WTC11 (cell line): ENCODE measurements around the gene ACBD4. TPM values are rescaled to one million over a fixed set of nuclear protein-coding genes. Genes with fewer than 3 reads are reported as not detected.

ENCODE experiments used
- ATAC-seq: fragments of 200-7000 bp; cut with Tn5 transposase; 2 replicates; pipeline ENCODE4 v1.10.0; 2021; ENCODE audit warnings: mild to moderate bottlenecking, moderate library complexity
- CTCF ChIA-PET: fragments of 300-600 bp; sonication (Branson Sonifier 250); formaldehyde crosslinking; loops from one replicate; lab custom pipeline; 2021; ENCODE audit warnings: antibody characterized with exemption; lab: Charles Lee
- POLR2A ChIA-PET: fragments of 350-600 bp; sonication (Branson Sonifier 250); formaldehyde crosslinking; loops from one replicate; lab custom pipeline; 2021; ENCODE audit warnings: antibody characterized with exemption; lab: Charles Lee
- DNase-seq: peaks from one replicate; pipeline ENCODE4 v3.0.0; 2021; ENCODE audit warnings: low spot score
- H3K27ac Mint-ChIP-seq: 2 replicates; pipeline ENCODE4 v1.8.0; 2021; ENCODE audit warnings: mixed read lengths
- H3K27me3 Mint-ChIP-seq: 2 replicates; pipeline ENCODE4 v1.8.0; 2021; ENCODE audit warnings: low read depth, mild to moderate bottlenecking, moderate library complexity, mixed read lengths
- H3K36me3 Mint-ChIP-seq: 2 replicates; pipeline ENCODE4 v1.8.0; 2021; ENCODE audit warnings: mixed read lengths
- H3K4me1 Mint-ChIP-seq: 2 replicates; pipeline ENCODE4 v1.8.0; 2022; ENCODE audit warnings: mixed read lengths
- H3K4me3 Mint-ChIP-seq: 2 replicates; pipeline ENCODE4 v1.8.0; 2021; ENCODE audit warnings: mild to moderate bottlenecking, moderate library complexity, mixed read lengths
- H3K9me3 Mint-ChIP-seq: 2 replicates; pipeline ENCODE4 v1.8.0; 2021; ENCODE audit warnings: mixed read lengths
- ATF1 ChIP-seq: sonication (generic); formaldehyde crosslinking; IDR thresholded peaks from 2 replicates; pipeline ENCODE4 v1.8.1; 2023; ENCODE audit warnings: mild to moderate bottlenecking, moderate library complexity, missing genetic modification reagents
- ERG ChIP-seq: fragments of 250-450 bp; sonication (Bioruptor Pico); IDR thresholded peaks from 2 replicates; pipeline ENCODE4 v1.8.0; 2021; ENCODE audit warnings: mild to moderate bottlenecking
- ESRRA ChIP-seq: sonication (generic); formaldehyde crosslinking; IDR thresholded peaks from 2 replicates; pipeline ENCODE4 v1.8.1; 2022; ENCODE audit warnings: mild to moderate bottlenecking, missing genetic modification reagents, borderline replicate concordance
- FOXP4 ChIP-seq: sonication (generic); formaldehyde crosslinking; IDR thresholded peaks from 2 replicates; pipeline ENCODE4 v1.8.0; 2022; ENCODE audit warnings: mild to moderate bottlenecking, missing genetic modification reagents
- HMGXB4 ChIP-seq: sonication (generic); formaldehyde crosslinking; IDR thresholded peaks from 2 replicates; pipeline ENCODE4 v1.8.1; 2023; ENCODE audit warnings: mild to moderate bottlenecking, moderate library complexity, missing genetic modification reagents
- MLX ChIP-seq: sonication (generic); formaldehyde crosslinking; IDR thresholded peaks from 2 replicates; pipeline ENCODE4 v1.8.1; 2023; ENCODE audit warnings: mild to moderate bottlenecking, missing genetic modification reagents, moderate library complexity
- MXD4 ChIP-seq: fragments of 250-450 bp; sonication (Bioruptor Pico); IDR thresholded peaks from 2 replicates; pipeline ENCODE4 v1.8.0; 2021; ENCODE audit warnings: mild to moderate bottlenecking, moderate library complexity, borderline replicate concordance
- PRDM15 ChIP-seq: sonication (generic); formaldehyde crosslinking; IDR thresholded peaks from 2 replicates; pipeline ENCODE4 v1.8.0; 2022; ENCODE audit warnings: missing genetic modification reagents
- TCF7 ChIP-seq: sonication (generic); formaldehyde crosslinking; IDR thresholded peaks from 2 replicates; pipeline ENCODE4 v1.8.0; 2022; ENCODE audit warnings: mild to moderate bottlenecking, low read depth, missing genetic modification reagents, moderate library complexity
- TEAD1 ChIP-seq: sonication (generic); formaldehyde crosslinking; IDR thresholded peaks from 2 replicates; pipeline ENCODE4 v1.8.0; 2022; ENCODE audit warnings: mild to moderate bottlenecking, missing genetic modification reagents
- ZNF232 ChIP-seq: sonication (generic); formaldehyde crosslinking; IDR thresholded peaks from 2 replicates; pipeline ENCODE4 v1.8.0; 2022; ENCODE audit warnings: mild to moderate bottlenecking, missing genetic modification reagents
- ZNF416 ChIP-seq: fragments of 250-450 bp; sonication (Bioruptor Pico); IDR thresholded peaks from 2 replicates; pipeline ENCODE4 v1.9.0; 2021; ENCODE audit warnings: mild to moderate bottlenecking, inconsistent platforms
- ZNF671 ChIP-seq: fragments of 250-450 bp; sonication (Bioruptor Pico); IDR thresholded peaks from 2 replicates; pipeline ENCODE4 v1.8.0; 2021; ENCODE audit warnings: mild to moderate bottlenecking
- total RNA-seq: library from RNA; stranded (reverse); gene quantifications from 3 replicates; pipeline ENCODE4 v1.2.3, GENCODE V29; 2021
- TF ChIP-seq, protein P1 (sequence below): fragments of 250-450 bp; sonication (Bioruptor Pico); IDR thresholded peaks from 2 replicates; pipeline ENCODE4 v1.9.0; 2021; ENCODE audit warnings: mild to moderate bottlenecking
- TF ChIP-seq, protein P2 (sequence below): sonication (generic); formaldehyde crosslinking; IDR thresholded peaks from 2 replicates; pipeline ENCODE4 v1.8.0; 2023; ENCODE audit warnings: missing genetic modification reagents, mild to moderate bottlenecking, borderline replicate concordance
- TF ChIP-seq, protein P3 (sequence below): sonication (generic); formaldehyde crosslinking; conservative IDR thresholded peaks from 2 replicates; pipeline ENCODE4 v1.8.1; 2023; ENCODE audit warnings: mild to moderate bottlenecking, low read depth, missing genetic modification reagents, moderate library complexity

The ACBD4 gene
- total RNA-seq, 1 experiment from 2014 or later, result 12.7 TPM

DNA sequence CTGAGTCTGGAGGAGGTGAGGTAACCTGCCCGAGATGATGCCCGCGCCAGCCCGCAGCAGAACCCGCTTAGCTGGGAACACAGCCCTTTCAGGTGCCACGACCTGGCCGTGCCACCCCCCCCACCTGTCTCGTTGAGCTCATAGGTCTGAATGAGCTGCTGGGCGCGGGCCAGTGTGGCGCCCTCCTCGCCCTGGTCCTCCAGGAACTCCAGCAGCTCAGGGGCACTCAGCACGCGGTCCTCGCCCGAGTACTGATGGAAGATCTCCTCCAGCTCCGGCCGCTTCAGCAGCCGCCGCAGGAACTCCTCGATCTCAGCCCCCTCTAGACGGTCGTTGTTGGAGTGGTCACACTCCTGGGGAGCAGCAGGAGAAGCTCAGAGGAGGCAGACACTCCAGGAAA, 16.8 kb upstream of the ACBD4 start (continued):
- TF ChIP-seq MXD4 (CRISPR knock-in tag) (no peak), ATF1 (CRISPR knock-in tag) (no peak), ZNF671 (CRISPR knock-in tag) (no peak), PRDM15 (CRISPR knock-in tag) (no peak), HMGXB4 (no peak), ZNF416 (CRISPR knock-in tag) (no peak), TCF7 (no peak), ESRRA (CRISPR knock-in tag) (no peak)
- TF ChIP-seq, protein P1, sequence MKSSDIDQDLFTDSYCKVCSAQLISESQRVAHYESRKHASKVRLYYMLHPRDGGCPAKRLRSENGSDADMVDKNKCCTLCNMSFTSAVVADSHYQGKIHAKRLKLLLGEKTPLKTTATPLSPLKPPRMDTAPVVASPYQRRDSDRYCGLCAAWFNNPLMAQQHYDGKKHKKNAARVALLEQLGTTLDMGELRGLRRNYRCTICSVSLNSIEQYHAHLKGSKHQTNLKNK (CRISPR knock-in tag), result no peak
- TF ChIP-seq, all 79 proteins: peak for 0

DNA sequence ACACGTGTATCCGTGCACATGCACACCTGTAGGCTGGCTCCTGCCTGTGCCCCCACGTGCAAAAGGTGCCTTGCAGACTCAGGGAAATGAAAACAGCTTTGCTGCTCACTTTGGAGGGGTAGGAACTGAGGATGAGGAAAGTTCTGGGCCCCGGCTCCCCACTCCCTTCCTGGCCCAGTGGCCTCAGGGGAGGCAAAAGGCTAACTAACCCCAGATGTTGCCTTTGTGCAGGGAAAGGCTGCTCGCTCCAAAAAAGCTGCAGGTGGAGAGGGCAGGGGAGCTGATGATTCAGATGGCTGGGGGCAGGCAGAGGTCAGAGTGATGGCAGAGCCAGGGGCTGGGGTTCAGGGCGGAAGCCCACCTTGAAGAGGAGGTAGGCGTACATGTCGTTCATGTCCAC, 15.5 kb upstream of the ACBD4 start:
- H3K4me3 Mint-ChIP-seq, result no peak overlapping the region
- H3K4me1 Mint-ChIP-seq, result peaks cover 10% of the 10 kb centered on the region; the same call in 1 of the 2 replicates
- CTCF ChIA-PET, result interaction anchor here (1.0 to 3.1 kb wide), 4 partner anchors 12 to 77 kb away, joined by 3 to 27 read pairs (median 6); partner anchors contain the start of genes ACBD4 and PLCD3
- no peak for DNase-seq
- no peak for TF ChIP-seq MLX
- no peak for TF ChIP-seq MXD4 (CRISPR knock-in tag)
- TF ChIP-seq, protein P2, sequence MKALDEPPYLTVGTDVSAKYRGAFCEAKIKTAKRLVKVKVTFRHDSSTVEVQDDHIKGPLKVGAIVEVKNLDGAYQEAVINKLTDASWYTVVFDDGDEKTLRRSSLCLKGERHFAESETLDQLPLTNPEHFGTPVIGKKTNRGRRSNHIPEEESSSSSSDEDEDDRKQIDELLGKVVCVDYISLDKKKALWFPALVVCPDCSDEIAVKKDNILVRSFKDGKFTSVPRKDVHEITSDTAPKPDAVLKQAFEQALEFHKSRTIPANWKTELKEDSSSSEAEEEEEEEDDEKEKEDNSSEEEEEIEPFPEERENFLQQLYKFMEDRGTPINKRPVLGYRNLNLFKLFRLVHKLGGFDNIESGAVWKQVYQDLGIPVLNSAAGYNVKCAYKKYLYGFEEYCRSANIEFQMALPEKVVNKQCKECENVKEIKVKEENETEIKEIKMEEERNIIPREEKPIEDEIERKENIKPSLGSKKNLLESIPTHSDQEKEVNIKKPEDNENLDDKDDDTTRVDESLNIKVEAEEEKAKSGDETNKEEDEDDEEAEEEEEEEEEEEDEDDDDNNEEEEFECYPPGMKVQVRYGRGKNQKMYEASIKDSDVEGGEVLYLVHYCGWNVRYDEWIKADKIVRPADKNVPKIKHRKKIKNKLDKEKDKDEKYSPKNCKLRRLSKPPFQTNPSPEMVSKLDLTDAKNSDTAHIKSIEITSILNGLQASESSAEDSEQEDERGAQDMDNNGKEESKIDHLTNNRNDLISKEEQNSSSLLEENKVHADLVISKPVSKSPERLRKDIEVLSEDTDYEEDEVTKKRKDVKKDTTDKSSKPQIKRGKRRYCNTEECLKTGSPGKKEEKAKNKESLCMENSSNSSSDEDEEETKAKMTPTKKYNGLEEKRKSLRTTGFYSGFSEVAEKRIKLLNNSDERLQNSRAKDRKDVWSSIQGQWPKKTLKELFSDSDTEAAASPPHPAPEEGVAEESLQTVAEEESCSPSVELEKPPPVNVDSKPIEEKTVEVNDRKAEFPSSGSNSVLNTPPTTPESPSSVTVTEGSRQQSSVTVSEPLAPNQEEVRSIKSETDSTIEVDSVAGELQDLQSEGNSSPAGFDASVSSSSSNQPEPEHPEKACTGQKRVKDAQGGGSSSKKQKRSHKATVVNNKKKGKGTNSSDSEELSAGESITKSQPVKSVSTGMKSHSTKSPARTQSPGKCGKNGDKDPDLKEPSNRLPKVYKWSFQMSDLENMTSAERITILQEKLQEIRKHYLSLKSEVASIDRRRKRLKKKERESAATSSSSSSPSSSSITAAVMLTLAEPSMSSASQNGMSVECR, result no peak
- TF ChIP-seq ZNF232, result no peak
- TF ChIP-seq, all 79 proteins: peak for 0
- Mint-ChIP-seq H3K27me3 (no peaks in the 10 kb centered on the region), H3K36me3 (no peaks in the 10 kb centered on the region), H3K27ac (no peak overlapping the region), H3K9me3 (no peaks in the 10 kb centered on the region)
- ATAC-seq, result no peak
- POLR2A ChIA-PET, result no interaction called here

DNA sequence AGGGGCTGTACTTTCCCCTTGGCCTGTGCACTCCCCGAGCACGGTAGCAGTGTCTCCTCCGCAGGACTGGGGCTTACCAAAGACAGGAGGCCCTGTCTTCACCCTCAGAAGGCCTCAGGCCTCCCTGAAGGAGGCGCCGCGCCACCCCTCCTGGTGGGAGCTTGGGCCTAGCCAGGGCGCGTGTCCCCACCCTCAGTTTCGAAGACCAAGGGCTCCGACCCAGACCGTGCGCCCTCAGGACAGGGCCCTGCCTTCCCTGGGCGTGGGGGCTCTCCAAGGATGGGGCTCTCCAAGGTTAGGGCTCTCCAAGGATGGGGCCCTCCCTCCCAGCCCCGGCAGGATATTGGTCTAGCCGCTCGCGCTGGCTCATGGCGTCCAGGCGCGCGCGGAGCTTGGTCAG, 14.9 kb upstream of the ACBD4 start:
- CTCF ChIA-PET, result interaction anchor here (0.7 to 3.1 kb wide), 4 partner anchors 11 to 77 kb away, joined by 3 to 27 read pairs (median 4); partner anchors contain the start of genes ACBD4 and PLCD3

More for the DNA sequence above, 14.9 kb upstream of the ACBD4 start:
- H3K27me3 Mint-ChIP-seq, result no peaks in the 10 kb centered on the region
- ATAC-seq, result no peak; the same call in 1 of the 2 replicates
- no peak overlapping the region for H3K4me3 Mint-ChIP-seq
- no peaks in the 10 kb centered on the region for H3K9me3 Mint-ChIP-seq
- no peak overlapping the region for H3K27ac Mint-ChIP-seq
- H3K4me1 Mint-ChIP-seq, result peaks cover 10% of the 10 kb centered on the region; the same call in 1 of the 2 replicates
- no peaks in the 10 kb centered on the region for H3K36me3 Mint-ChIP-seq
- TF ChIP-seq FOXP4 (no peak), ERG (CRISPR knock-in tag) (no peak), TEAD1 (CRISPR knock-in tag) (no peak)
- TF ChIP-seq, protein P3, sequence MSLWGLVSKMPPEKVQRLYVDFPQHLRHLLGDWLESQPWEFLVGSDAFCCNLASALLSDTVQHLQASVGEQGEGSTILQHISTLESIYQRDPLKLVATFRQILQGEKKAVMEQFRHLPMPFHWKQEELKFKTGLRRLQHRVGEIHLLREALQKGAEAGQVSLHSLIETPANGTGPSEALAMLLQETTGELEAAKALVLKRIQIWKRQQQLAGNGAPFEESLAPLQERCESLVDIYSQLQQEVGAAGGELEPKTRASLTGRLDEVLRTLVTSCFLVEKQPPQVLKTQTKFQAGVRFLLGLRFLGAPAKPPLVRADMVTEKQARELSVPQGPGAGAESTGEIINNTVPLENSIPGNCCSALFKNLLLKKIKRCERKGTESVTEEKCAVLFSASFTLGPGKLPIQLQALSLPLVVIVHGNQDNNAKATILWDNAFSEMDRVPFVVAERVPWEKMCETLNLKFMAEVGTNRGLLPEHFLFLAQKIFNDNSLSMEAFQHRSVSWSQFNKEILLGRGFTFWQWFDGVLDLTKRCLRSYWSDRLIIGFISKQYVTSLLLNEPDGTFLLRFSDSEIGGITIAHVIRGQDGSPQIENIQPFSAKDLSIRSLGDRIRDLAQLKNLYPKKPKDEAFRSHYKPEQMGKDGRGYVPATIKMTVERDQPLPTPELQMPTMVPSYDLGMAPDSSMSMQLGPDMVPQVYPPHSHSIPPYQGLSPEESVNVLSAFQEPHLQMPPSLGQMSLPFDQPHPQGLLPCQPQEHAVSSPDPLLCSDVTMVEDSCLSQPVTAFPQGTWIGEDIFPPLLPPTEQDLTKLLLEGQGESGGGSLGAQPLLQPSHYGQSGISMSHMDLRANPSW (CRISPR knock-in tag), result no peak
- TF ChIP-seq, all 79 proteins: peak for 0
- POLR2A ChIA-PET, result no interaction called here
- DNase-seq, result no peak
